Neutrophil (primary cell): ENCODE data around the gene CDC14B.

Source experiments
- H3K27ac ChIP-seq: fragments of 200-600 bp; sonication (generic); 2 replicates; pipeline ENCODE4 v1.5.1; 2016; ENCODE audit warnings: mild to moderate bottlenecking, moderate library complexity
- H3K27me3 ChIP-seq: fragments of 200-600 bp; sonication (generic); 2 replicates; pipeline ENCODE4 v1.6.0; 2016; ENCODE audit warnings: mild to moderate bottlenecking
- H3K36me3 ChIP-seq: fragments of 200-600 bp; sonication (generic); 2 replicates; pipeline ENCODE4 v1.5.1; 2017
- H3K4me1 ChIP-seq, 2 experiments: fragments of 200-600 bp in 1 of 2; sonication (generic) in 1 of 2; 1 replicate in 1 of 2; 2 replicates in 1 of 2; pipeline versions ENCODE4 v1.5.1 to v1.6.1; 2013 to 2016; ENCODE audit warnings: low read depth in 1 of 2, low read length in 1 of 2, mild to moderate bottlenecking in 1 of 2, moderate library complexity in 1 of 2; ENCODE audit not compliant: control insufficient read depth in 1 of 2, insufficient read depth in 1 of 2
- H3K4me3 ChIP-seq, 2 experiments: fragments of 200-600 bp in 1 of 2; sonication (generic) in 1 of 2; 1 replicate in 1 of 2; 2 replicates in 1 of 2; pipeline ENCODE4 v1.5.1; 2013 to 2016; ENCODE audit warnings: low read depth in 1 of 2, low read length in 1 of 2, mild to moderate bottlenecking in 1 of 2, moderate library complexity in 1 of 2
- H3K9me3 ChIP-seq: fragments of 200-600 bp; sonication (generic); 2 replicates; pipeline ENCODE4 v1.5.1; 2016
- CTCF ChIP-seq: fragments of 200-600 bp; sonication (generic); IDR thresholded peaks from 2 replicates; pipeline ENCODE4 v1.5.1; 2016; ENCODE audit warnings: antibody characterized with exemption

CDC14B gene

GRCh38 chr9:96607971-96608370 lies 11.7 kb downstream of the CDC14B start:
- H3K27ac ChIP-seq = no peak overlapping the region
- H3K27me3 ChIP-seq = peaks cover 54% of the 10 kb centered on the region
- no peaks in the 10 kb centered on the region for H3K36me3 ChIP-seq
- no peaks in the 10 kb centered on the region for H3K4me1 ChIP-seq
- no peak overlapping the region for H3K4me3 ChIP-seq
- TF ChIP-seq CTCF = no peak
- H3K9me3 ChIP-seq = no peaks in the 10 kb centered on the region

GRCh38 chr9:96605328-96605727 lies 14.3 kb downstream of the CDC14B start:
- Histone ChIP-seq H3K9me3 (no peaks in the 10 kb centered on the region), H3K27me3 (peaks cover 28% of the 10 kb centered on the region), H3K36me3 (no peaks in the 10 kb centered on the region), H3K4me3 (no peak overlapping the region), H3K4me1 (no peaks in the 10 kb centered on the region), H3K27ac (no peak overlapping the region)
- TF ChIP-seq CTCF = no peak

DNA sequence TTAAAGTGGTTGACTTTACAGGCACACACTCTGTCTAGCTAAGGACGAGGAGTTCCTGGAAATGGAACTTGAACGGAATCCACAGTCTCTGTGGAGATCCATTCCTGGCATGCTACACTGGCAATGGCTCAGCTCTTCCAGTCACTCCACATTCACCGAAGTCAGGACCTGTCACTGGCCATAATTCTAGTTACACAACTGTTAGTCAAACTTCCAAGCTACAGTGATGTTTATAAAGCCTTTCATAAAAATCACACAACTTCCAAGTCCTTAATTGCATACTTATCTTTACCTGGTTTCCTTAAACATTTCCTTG lies 15.7 kb downstream of the CDC14B start:
- no peak for TF ChIP-seq CTCF
- Histone ChIP-seq H3K9me3 (no peaks in the 10 kb centered on the region), H3K27ac (no peak overlapping the region), H3K4me3 (no peak overlapping the region), H3K27me3 (peaks cover 14% of the 10 kb centered on the region), H3K4me1 (no peaks in the 10 kb centered on the region), H3K36me3 (no peaks in the 10 kb centered on the region)

GRCh38 chr9:96603305-96604003 lies 16.2 kb downstream of the CDC14B start:
- TF ChIP-seq CTCF = no peak
- Histone ChIP-seq H3K27ac (no peak overlapping the region), H3K4me1 (no peaks in the 10 kb centered on the region), H3K27me3 (peaks cover 9% of the 10 kb centered on the region), H3K36me3 (no peaks in the 10 kb centered on the region), H3K4me3 (no peak overlapping the region), H3K9me3 (no peaks in the 10 kb centered on the region)

DNA sequence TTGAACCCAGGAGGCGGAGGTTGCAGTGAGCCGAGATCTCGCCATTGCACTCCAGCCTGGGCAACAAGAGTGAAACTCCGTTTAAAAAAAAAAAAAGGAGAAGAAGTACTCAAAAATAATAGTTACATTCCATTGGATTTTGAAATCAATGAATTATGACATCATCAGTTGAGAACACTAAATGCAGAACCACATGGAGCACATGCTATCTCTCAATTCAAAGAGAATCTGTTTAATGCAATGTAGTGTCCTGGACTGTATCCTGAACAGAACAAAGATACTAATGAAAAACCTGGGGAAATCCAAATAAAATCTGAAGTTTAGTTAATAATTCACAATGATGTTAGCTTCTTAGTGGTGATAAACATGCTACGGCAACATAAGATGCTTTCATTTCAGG lies 20.3 kb downstream of the CDC14B start:
- no peak overlapping the region for H3K4me3 ChIP-seq
- H3K4me1 ChIP-seq = no peaks in the 10 kb centered on the region
- no peak overlapping the region for H3K27ac ChIP-seq
- TF ChIP-seq CTCF = no peak
- H3K27me3 ChIP-seq = no peaks in the 10 kb centered on the region
- no peaks in the 10 kb centered on the region for H3K36me3 ChIP-seq
- no peaks in the 10 kb centered on the region for H3K9me3 ChIP-seq
